T-helper 22 cell (primary cell): Measurements from ENCODE around the gene PSME4.
"Not testable (repeated sequence)": the region's sequence is repeated elsewhere in the genome, so short reads cannot be mapped to it uniquely, and the experiment has no call there.

Experiments used
- DNase-seq: peaks from one replicate; pipeline ENCODE4 v3.0.0-alpha.2; 2020; ENCODE audit warnings: low read depth

The PSME4 gene

DNA sequence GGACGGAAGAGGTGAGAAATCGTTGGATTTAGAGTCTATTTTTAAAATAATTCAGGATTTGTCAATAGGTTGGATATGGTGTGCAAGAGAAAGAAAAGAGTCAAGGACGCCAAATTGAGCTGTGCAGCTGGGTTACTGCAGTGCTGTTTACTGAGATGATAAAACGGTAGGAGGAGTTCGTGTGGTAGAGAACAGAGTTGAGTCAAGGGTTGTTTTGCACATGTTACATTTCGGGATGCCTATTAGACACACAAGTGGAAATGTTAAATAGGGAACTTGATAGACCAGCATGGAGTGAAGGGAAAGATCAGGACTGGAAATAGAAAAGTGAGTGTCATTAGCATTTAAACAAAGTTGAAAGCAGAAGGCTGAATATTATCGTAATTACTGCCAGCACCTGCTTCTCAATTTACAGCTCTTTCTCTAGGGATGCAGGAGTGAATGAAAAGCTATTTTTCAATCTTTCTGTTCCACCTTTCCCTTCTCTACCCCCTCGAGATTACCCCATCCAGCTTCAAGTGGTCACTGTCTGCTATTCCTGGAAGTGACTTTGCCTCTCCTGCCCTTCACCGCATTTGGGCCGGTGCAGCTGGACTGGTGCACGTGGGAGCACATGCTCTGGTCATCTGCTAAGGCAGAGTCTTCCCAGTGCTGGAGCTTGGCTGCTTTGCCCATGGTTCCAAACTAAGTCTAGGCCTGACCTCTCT lies 141.4 kb downstream of the PSME4 start:
- DNase-seq: no peak

- no peak for DNase-seq
Measured at GRCh38 chr2:53828331-53828730, 142.5 kb downstream of the PSME4 start.

GRCh38 chr2:53827398-53828175 lies 143.2 kb downstream of the PSME4 start:
- no peak for DNase-seq

- DNase-seq: no peak
Measured at GRCh38 chr2:53826587-53827397, 144.0 kb downstream of the PSME4 start.

- DNase-seq: no peak
Measured at GRCh38 chr2:53826030-53826410, 144.8 kb downstream of the PSME4 start.

GRCh38 chr2:53823639-53824038 lies 147.2 kb downstream of the PSME4 start:
- not testable (repeated sequence) for DNase-seq

DNA sequence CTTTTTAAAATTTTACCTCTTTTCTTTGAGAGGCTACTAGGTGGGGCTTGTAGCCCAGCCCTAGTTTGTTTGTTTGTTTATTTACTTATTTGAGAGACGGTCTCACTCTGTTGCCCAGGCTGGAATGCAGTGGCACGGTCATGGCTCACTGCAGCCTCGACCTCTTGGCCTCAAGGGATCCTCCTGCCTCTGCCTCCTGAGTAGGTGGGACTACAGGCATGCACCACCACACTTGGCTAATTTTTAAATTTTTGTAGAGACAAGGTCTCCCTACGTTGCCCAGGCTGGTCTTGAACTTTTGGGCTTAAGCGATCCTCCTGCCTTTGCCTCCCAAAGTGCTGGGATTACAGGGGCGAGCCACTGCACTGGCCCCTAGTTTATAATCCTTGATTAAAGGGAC lies 149.0 kb downstream of the PSME4 start:
- no peak for DNase-seq

GRCh38 chr2:53820711-53821110 lies 150.1 kb downstream of the PSME4 start:
- no peak for DNase-seq

DNA sequence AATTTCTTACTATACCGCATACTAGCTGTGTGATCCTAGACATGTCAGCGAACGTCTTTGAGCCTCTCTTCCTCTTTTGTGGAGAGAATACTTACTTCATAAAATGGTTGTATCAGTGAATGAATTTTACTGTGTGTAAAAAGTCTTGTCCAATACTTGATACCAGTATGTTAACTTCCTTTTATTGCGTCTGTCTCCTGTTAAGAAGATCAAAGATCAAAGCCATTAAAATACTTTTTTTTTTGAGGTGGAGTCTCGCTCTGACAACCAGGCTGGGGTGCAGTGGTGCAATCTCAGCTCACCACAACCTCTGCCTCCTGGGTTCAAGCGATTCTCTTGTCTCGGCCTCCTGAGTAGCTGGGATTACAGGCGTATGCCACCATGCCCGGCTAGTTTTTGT lies 150.7 kb downstream of the PSME4 start:
- DNase-seq: no peak

- no peak for DNase-seq
Measured at GRCh38 chr2:53819634-53820033, 151.2 kb downstream of the PSME4 start.

- no peak for DNase-seq
Measured at GRCh38 chr2:53818854-53819435, 151.8 kb downstream of the PSME4 start.
